HFFc6 (cell line): Measurements from ENCODE around the gene RNF34. TPM values are rescaled to one million over a fixed set of nuclear protein-coding genes. Genes with fewer than 3 reads are reported as not detected.

Experiments
- DNase-seq: peaks from one replicate; pipeline ENCODE4 v3.0.0-alpha.2; 2018
- H3K27ac Mint-ChIP-seq: 2 replicates; pipeline ENCODE4 v1.8.0; 2020; ENCODE audit warnings: mild to moderate bottlenecking, mixed read lengths
- H3K27me3 Mint-ChIP-seq: 2 replicates; pipeline ENCODE4 v1.8.0; 2021; ENCODE audit warnings: mild to moderate bottlenecking, moderate library complexity, mixed read lengths; ENCODE audit not compliant: insufficient read depth
- H3K36me3 Mint-ChIP-seq: 2 replicates; pipeline ENCODE4 v1.8.0; 2021; ENCODE audit warnings: low read depth, mixed read lengths
- H3K4me1 Mint-ChIP-seq: 2 replicates; pipeline ENCODE4 v1.8.0; 2020; ENCODE audit warnings: low read depth, mixed read lengths
- H3K4me3 Mint-ChIP-seq: 2 replicates; pipeline ENCODE4 v1.8.0; 2020; ENCODE audit warnings: mild to moderate bottlenecking, moderate library complexity, mixed read lengths
- H3K9me3 Mint-ChIP-seq: 2 replicates; pipeline ENCODE4 v1.8.0; 2020; ENCODE audit warnings: mild to moderate bottlenecking, mixed read lengths
- CTCF ChIP-seq: fragments of 200-600 bp; sonication (generic); IDR thresholded peaks from 2 replicates; pipeline ENCODE4 v1.5.0; 2021; ENCODE audit warnings: antibody characterized with exemption, mild to moderate bottlenecking
- total RNA-seq, 6 experiments: library from RNA; stranded (reverse); fragmentation: NEBNext Ultra II Directional; extraction: Animal tissue kit (Norgen Biotek cat#: 25700); gene quantifications; 2 replicates in 1 of 6; 3 replicates in 5 of 6; pipeline ENCODE4 v1.2.3, GENCODE V29; 2021

Gene RNF34
- total RNA-seq, 6 experiments from 2014 or later = 33.1 to 41.6 (median 39.0) TPM

GRCh38 chr12:121432740-121433480, 33.0 kb downstream of the RNF34 start:
- H3K4me3 Mint-ChIP-seq = no peak overlapping the region
- H3K27ac Mint-ChIP-seq = no peak overlapping the region
- peaks cover 19% of the 10 kb centered on the region for H3K9me3 Mint-ChIP-seq
- peaks cover 15% of the 10 kb centered on the region for H3K27me3 Mint-ChIP-seq
- H3K4me1 Mint-ChIP-seq = no peaks in the 10 kb centered on the region
- no peak for TF ChIP-seq CTCF
- peaks cover 72% of the 10 kb centered on the region for H3K36me3 Mint-ChIP-seq
- DNase-seq = no peak

GRCh38 chr12:121436706-121437105, 36.8 kb downstream of the RNF34 start:
- TF ChIP-seq CTCF = no peak
- H3K27me3 Mint-ChIP-seq = peaks cover 13% of the 10 kb centered on the region
- no peaks in the 10 kb centered on the region for H3K4me1 Mint-ChIP-seq
- DNase-seq = no peak
- H3K36me3 Mint-ChIP-seq = peaks cover 57% of the 10 kb centered on the region
- peaks cover 19% of the 10 kb centered on the region for H3K9me3 Mint-ChIP-seq
- H3K4me3 Mint-ChIP-seq = no peak overlapping the region
- H3K27ac Mint-ChIP-seq = no peak overlapping the region

GRCh38 chr12:121438905-121439304, 39.0 kb downstream of the RNF34 start:
- Mint-ChIP-seq H3K4me3 (no peak overlapping the region), H3K9me3 (peaks cover 19% of the 10 kb centered on the region), H3K27ac (no peak overlapping the region), H3K27me3 (peaks cover 11% of the 10 kb centered on the region), H3K36me3 (peaks cover 47% of the 10 kb centered on the region), H3K4me1 (no peaks in the 10 kb centered on the region)
- no peak for TF ChIP-seq CTCF
- no peak for DNase-seq

GRCh38 chr12:121439715-121440114, 39.8 kb downstream of the RNF34 start:
- Mint-ChIP-seq H3K4me3 (no peak overlapping the region), H3K4me1 (no peaks in the 10 kb centered on the region), H3K36me3 (peaks cover 44% of the 10 kb centered on the region), H3K27ac (no peak overlapping the region), H3K9me3 (peaks cover 19% of the 10 kb centered on the region), H3K27me3 (peaks cover 5% of the 10 kb centered on the region)
- TF ChIP-seq CTCF = no peak
- DNase-seq = no peak

- DNase-seq = no peak
- TF ChIP-seq CTCF = no peak
- H3K36me3 Mint-ChIP-seq = peaks cover 33% of the 10 kb centered on the region
- no peak overlapping the region for H3K27ac Mint-ChIP-seq
- H3K4me1 Mint-ChIP-seq = no peaks in the 10 kb centered on the region
- H3K9me3 Mint-ChIP-seq = peaks cover 13% of the 10 kb centered on the region
- peaks cover 2% of the 10 kb centered on the region for H3K27me3 Mint-ChIP-seq
- H3K4me3 Mint-ChIP-seq = no peak overlapping the region
Observed at GRCh38 chr12:121440768-121441167, 40.9 kb downstream of the RNF34 start.
